ENCODE results near the gene TFAP2C. TPM values are rescaled to one million over a fixed set of nuclear protein-coding genes. Genes with fewer than 3 reads are reported as not detected.

The TFAP2C gene
- total RNA-seq, 2 donors from 2014 or later: 9.4 to 22.4 TPM

- DNase-seq (ENCODE audit: low spot score): no peak
- Histone ChIP-seq H3K9me3 (no peaks in the 10 kb centered on the region), H3K27me3 (replicated peaks; ENCODE audit: insufficient read depth) (no peaks in the 10 kb centered on the region), H3K36me3 (no peaks in the 10 kb centered on the region), H3K4me1 (replicated peaks) (no peaks in the 10 kb centered on the region), H3K4me3 (no peak overlapping the region), H3K27ac (no peak overlapping the region)
- intact Hi-C loops (cut with DNase I): no loop called here
- 87% methylated on average over 8 of the region's 8 CpGs for WGBS
- TF ChIP-seq POLR2AphosphoS5 (IDR thresholded peaks at IDR 0.05) (no peak), CTCF (IDR thresholded peaks at IDR 0.05) (no peak), POLR2A (IDR thresholded peaks at IDR 0.05) (no peak)
Measured at GRCh38 chr20:56606174-56606945, 22.7 kb upstream of the TFAP2C start.

- WGBS: 90% methylated on average over 11 of the region's 11 CpGs
- no peaks in the 10 kb centered on the region for H3K9me3 ChIP-seq
- no peaks in the 10 kb centered on the region for H3K36me3 ChIP-seq
- no peak for DNase-seq (ENCODE audit: low spot score)
- no peak overlapping the region for H3K4me3 ChIP-seq
- H3K27me3 ChIP-seq (replicated peaks; ENCODE audit: insufficient read depth): no peaks in the 10 kb centered on the region
- no peaks in the 10 kb centered on the region for H3K4me1 ChIP-seq (replicated peaks)
- intact Hi-C loops (cut with DNase I): no loop called here
- H3K27ac ChIP-seq: no peak overlapping the region
- TF ChIP-seq POLR2AphosphoS5 (IDR thresholded peaks at IDR 0.05): no peak
- no peak for TF ChIP-seq POLR2A (IDR thresholded peaks at IDR 0.05)
- TF ChIP-seq CTCF (IDR thresholded peaks at IDR 0.05): no peak
Measured at GRCh38 chr20:56607061-56607704, 21.9 kb upstream of the TFAP2C start.

- Histone ChIP-seq H3K36me3 (no peaks in the 10 kb centered on the region), H3K27ac (no peak overlapping the region), H3K4me3 (no peak overlapping the region), H3K4me1 (replicated peaks) (no peaks in the 10 kb centered on the region), H3K27me3 (replicated peaks; ENCODE audit: insufficient read depth) (no peaks in the 10 kb centered on the region), H3K9me3 (no peaks in the 10 kb centered on the region)
- intact Hi-C loops (cut with DNase I): no loop called here
- WGBS: 83% methylated on average over 3 of the region's 3 CpGs
- TF ChIP-seq CTCF (IDR thresholded peaks at IDR 0.05): no peak
- TF ChIP-seq POLR2A (IDR thresholded peaks at IDR 0.05): no peak
- TF ChIP-seq POLR2AphosphoS5 (IDR thresholded peaks at IDR 0.05): no peak
- no peak for DNase-seq (ENCODE audit: low spot score)
Measured at GRCh38 chr20:56608376-56608775, 20.7 kb upstream of the TFAP2C start.

- Histone ChIP-seq H3K4me3 (no peak overlapping the region), H3K27ac (no peak overlapping the region), H3K36me3 (no peaks in the 10 kb centered on the region), H3K27me3 (replicated peaks; ENCODE audit: insufficient read depth) (no peaks in the 10 kb centered on the region), H3K9me3 (no peaks in the 10 kb centered on the region), H3K4me1 (replicated peaks) (no peaks in the 10 kb centered on the region)
- 73% methylated on average over 3 of the region's 3 CpGs for WGBS
- TF ChIP-seq POLR2A (IDR thresholded peaks at IDR 0.05): no peak
- TF ChIP-seq CTCF (IDR thresholded peaks at IDR 0.05): no peak
- TF ChIP-seq POLR2AphosphoS5 (IDR thresholded peaks at IDR 0.05): no peak
- intact Hi-C loops (cut with DNase I): no loop called here
- DNase-seq (ENCODE audit: low spot score): no peak
Measured at GRCh38 chr20:56609321-56609720, 19.8 kb upstream of the TFAP2C start.

- Histone ChIP-seq H3K9me3 (no peaks in the 10 kb centered on the region), H3K27me3 (replicated peaks; ENCODE audit: insufficient read depth) (no peaks in the 10 kb centered on the region), H3K36me3 (no peaks in the 10 kb centered on the region), H3K27ac (no peak overlapping the region), H3K4me1 (replicated peaks) (no peaks in the 10 kb centered on the region), H3K4me3 (no peak overlapping the region)
- TF ChIP-seq CTCF (IDR thresholded peaks at IDR 0.05) (no peak), POLR2AphosphoS5 (IDR thresholded peaks at IDR 0.05) (no peak), POLR2A (IDR thresholded peaks at IDR 0.05) (no peak)
- intact Hi-C loops (cut with DNase I): no loop called here
- DNase-seq (ENCODE audit: low spot score): no peak
- WGBS: 97% methylated on average over 6 of the region's 6 CpGs
Measured at GRCh38 chr20:56610098-56610497, 19.0 kb upstream of the TFAP2C start.

Data from prostate gland (tissue), 2 donors.